Activated CD4-positive, alpha-beta T cell treated with anti-CD3 and anti-CD28 coated beads, Interleukin-2, amount 50 U/mL, for 24 hours (primary cell): ENCODE data around the gene SLC8A3.
"Not testable (repeated sequence)": the region's sequence is repeated elsewhere in the genome, so short reads cannot be mapped to it uniquely, and the experiment has no call there.

Experiments used
- DNase-seq, 2 donors: peaks; one replicate each; pipeline ENCODE4 v3.0.0-alpha.2; 2020; ENCODE audit warnings: low read depth in 1 of 2, low spot score in 1 of 2

The SLC8A3 gene

GRCh38 chr14:70188659-70189455 lies at the start of gene SLC8A3:
Gene SLC8A3, minus strand, starts transcription at chr14:70188951. Its CDS starts 20,529 bp downstream, at chr14:70168422.
- no peak for DNase-seq

- no peak for DNase-seq
These were observed 49.0 kb upstream of the SLC8A3 start for GRCh38 chr14:70237710-70238109.

- no peak for DNase-seq
These were observed 45.6 kb upstream of the SLC8A3 start for GRCh38 chr14:70234066-70234950.

GRCh38 chr14:70231756-70232544 lies 43.2 kb upstream of the SLC8A3 start:
- not testable (repeated sequence) for DNase-seq

GRCh38 chr14:70229877-70230640 lies 41.3 kb upstream of the SLC8A3 start:
- DNase-seq, result not testable (repeated sequence)

GRCh38 chr14:70213721-70214282 lies 25.1 kb upstream of the SLC8A3 start:
- DNase-seq, result no peak

GRCh38 chr14:70212752-70213151 lies 24.0 kb upstream of the SLC8A3 start:
- no peak for DNase-seq

GRCh38 chr14:70208380-70208779 lies 19.6 kb upstream of the SLC8A3 start:
- no peak for DNase-seq

GRCh38 chr14:70203686-70204085 lies 14.9 kb upstream of the SLC8A3 start:
- no peak for DNase-seq

- no peak for DNase-seq
These were observed 13.2 kb upstream of the SLC8A3 start for GRCh38 chr14:70201994-70202393.

- no peak for DNase-seq
These were observed 4.6 kb upstream of the SLC8A3 start for GRCh38 chr14:70193396-70193795.

GRCh38 chr14:70192915-70193314 lies 4.2 kb upstream of the SLC8A3 start:
- DNase-seq, result no peak

- DNase-seq, result no peak
These were observed 1.4 kb upstream of the SLC8A3 start for GRCh38 chr14:70190156-70190555.

GRCh38 chr14:70189456-70190077 lies 816 bp upstream of the SLC8A3 start:
- no peak for DNase-seq

- no peak for DNase-seq
These were observed 461 bp downstream of the SLC8A3 start for GRCh38 chr14:70188322-70188658.

- no peak for DNase-seq
These were observed 1.8 kb downstream of the SLC8A3 start for GRCh38 chr14:70186900-70187451.

- no peak for DNase-seq
These were observed 4.8 kb downstream of the SLC8A3 start for GRCh38 chr14:70183991-70184390.

GRCh38 chr14:70181276-70181675 lies 7.5 kb downstream of the SLC8A3 start:
- DNase-seq, result no peak

- DNase-seq, result no peak
These were observed 8.0 kb downstream of the SLC8A3 start for GRCh38 chr14:70180718-70181117.
